HepG2 (cell line): Measurements from ENCODE around the gene TIMELESS. TPM values are rescaled to one million over a fixed set of nuclear protein-coding genes. Genes with fewer than 3 reads are reported as not detected.

Source experiments
- ADNP ChIP-seq: sonication (generic); formaldehyde crosslinking; IDR thresholded peaks from 2 replicates; pipeline ENCODE4 v1.4.0; 2020; ENCODE audit warnings: missing genetic modification reagents
- ARNT ChIP-seq: fragments of 450-650 bp; IDR thresholded peaks from 2 replicates; pipeline ENCODE4 v1.6.1; 2017
- CEBPG ChIP-seq: IDR thresholded peaks from 2 replicates; pipeline ENCODE4 v1.6.1; 2016
- GABPA ChIP-seq, 2 experiments: IDR thresholded peaks; 2 replicates each; pipeline ENCODE4 v1.6.1; 2011 to 2016; ENCODE audit warnings: low read depth in 2 of 2, low read length in 1 of 2, missing biosample characterization in 1 of 2, missing genetic modification characterization in 1 of 2
- GATAD1 ChIP-seq: IDR thresholded peaks from 2 replicates; pipeline ENCODE4 v1.6.1; 2016; ENCODE audit warnings: missing genetic modification reagents, missing compliant biosample characterization
- HNF4G ChIP-seq, 2 experiments: sonication (generic) in 1 of 2; formaldehyde crosslinking in 1 of 2; IDR thresholded peaks; 2 replicates each; pipeline versions ENCODE4 v1.4.0 to v1.6.1; 2011 to 2020; ENCODE audit warnings: borderline replicate concordance in 2 of 2, low read depth in 2 of 2, mild to moderate bottlenecking in 2 of 2, low read length in 1 of 2, missing genetic modification reagents in 1 of 2, moderate library complexity in 1 of 2
- KLF6 ChIP-seq: IDR thresholded peaks from 2 replicates; pipeline ENCODE4 v1.8.0; 2016; ENCODE audit warnings: missing biosample characterization, missing genetic modification reagents
- MBD4 ChIP-seq: IDR thresholded peaks from 2 replicates; pipeline ENCODE4 v1.6.1; 2012; ENCODE audit warnings: low read length, inconsistent platforms, borderline replicate concordance
- MXI1 ChIP-seq: IDR thresholded peaks from 3 replicates; pipeline ENCODE4 v1.6.1; 2012; ENCODE audit warnings: low read depth, low read length, inconsistent platforms, borderline replicate concordance
- NR0B2 ChIP-seq: sonication (generic); formaldehyde crosslinking; IDR thresholded peaks from 2 replicates; pipeline ENCODE4 v1.4.0; 2020; ENCODE audit warnings: mild to moderate bottlenecking, missing genetic modification reagents
- PRDM15 ChIP-seq: sonication (generic); formaldehyde crosslinking; IDR thresholded peaks from 2 replicates; pipeline ENCODE4 v1.4.0; 2020; ENCODE audit warnings: missing genetic modification reagents
- RBM22 ChIP-seq: fragments of 200-400 bp; formaldehyde crosslinking; optimal IDR thresholded peaks from 2 replicates; pipeline ENCODE3; 2017; ENCODE audit warnings: mild to moderate bottlenecking, low read length, moderate library complexity
- RORA ChIP-seq: sonication (generic); formaldehyde crosslinking; IDR thresholded peaks from 2 replicates; pipeline ENCODE4 v1.5.0; 2020; ENCODE audit warnings: mild to moderate bottlenecking, missing genetic modification reagents, moderate library complexity
- TEAD3 ChIP-seq: optimal IDR thresholded peaks from 2 replicates; pipeline ENCODE3; 2016; ENCODE audit warnings: borderline replicate concordance
- THRA ChIP-seq: sonication (generic); formaldehyde crosslinking; IDR thresholded peaks from 2 replicates; pipeline ENCODE4 v1.4.0; 2020; ENCODE audit warnings: missing genetic modification reagents, borderline replicate concordance
- TOPORS ChIP-seq: sonication (generic); formaldehyde crosslinking; IDR thresholded peaks from 2 replicates; pipeline ENCODE4 v1.8.0; 2023; ENCODE audit warnings: mild to moderate bottlenecking, missing genetic modification reagents
- ZNF460 ChIP-seq: sonication (generic); formaldehyde crosslinking; IDR thresholded peaks from 2 replicates; pipeline ENCODE4 v1.5.1; 2020; ENCODE audit warnings: missing genetic modification reagents, mild to moderate bottlenecking, borderline replicate concordance
- ZNF883 ChIP-seq: sonication (generic); formaldehyde crosslinking; IDR thresholded peaks from 2 replicates; pipeline ENCODE4 v1.5.1; 2020; ENCODE audit warnings: mild to moderate bottlenecking, missing genetic modification reagents; ENCODE audit errors: not compliant biosample characterization
- ZSCAN12 ChIP-seq: sonication (generic); formaldehyde crosslinking; IDR thresholded peaks from 2 replicates; pipeline ENCODE4 v1.9.0; 2021; ENCODE audit warnings: mild to moderate bottlenecking, missing genetic modification reagents
- polyA plus RNA-seq, 8 experiments: library from polyadenylated mRNA; depleted of rRNA in 3 of 8; stranded (reverse) in 7 of 8; unstranded in 1 of 8; fragments of >200 nt; fragmentation: Illumina TruSeq in 4 of 8; extraction: Trizol in 4 of 8; gene quantifications; 2 replicates each; pipeline versions ENCODE4 v1.2.1 to v1.2.3, GENCODE V29; 2011 to 2016; ENCODE audit warnings: low read depth in 4 of 8, missing spikeins in 1 of 8, mixed read lengths in 1 of 8; ENCODE audit not compliant: insufficient read depth in 1 of 8
- total RNA-seq, 5 experiments: library from RNA; depleted of rRNA; stranded (reverse); fragments of >200 nt; fragmentation: Illumina TruSeq; extraction: Trizol; gene quantifications; 2 replicates each; pipeline ENCODE4 v1.2.3, GENCODE V29; 2016; ENCODE audit warnings: low read depth in 1 of 5
- TF ChIP-seq, protein P1 (sequence below): sonication (generic); formaldehyde crosslinking; IDR thresholded peaks from 2 replicates; pipeline ENCODE4 v1.5.0; 2020; ENCODE audit warnings: mild to moderate bottlenecking, missing genetic modification reagents
- TF ChIP-seq, protein P2 (sequence below): sonication (generic); formaldehyde crosslinking; IDR thresholded peaks from 2 replicates; pipeline ENCODE4 v1.5.0; 2020; ENCODE audit warnings: missing genetic modification reagents

Gene TIMELESS
- total and polyA plus RNA-seq, 2 of the 13 experiments (the other 11 are each of a cell fraction or from before 2014, with no cell fraction given): 4.0 to 20.3 TPM

DNA sequence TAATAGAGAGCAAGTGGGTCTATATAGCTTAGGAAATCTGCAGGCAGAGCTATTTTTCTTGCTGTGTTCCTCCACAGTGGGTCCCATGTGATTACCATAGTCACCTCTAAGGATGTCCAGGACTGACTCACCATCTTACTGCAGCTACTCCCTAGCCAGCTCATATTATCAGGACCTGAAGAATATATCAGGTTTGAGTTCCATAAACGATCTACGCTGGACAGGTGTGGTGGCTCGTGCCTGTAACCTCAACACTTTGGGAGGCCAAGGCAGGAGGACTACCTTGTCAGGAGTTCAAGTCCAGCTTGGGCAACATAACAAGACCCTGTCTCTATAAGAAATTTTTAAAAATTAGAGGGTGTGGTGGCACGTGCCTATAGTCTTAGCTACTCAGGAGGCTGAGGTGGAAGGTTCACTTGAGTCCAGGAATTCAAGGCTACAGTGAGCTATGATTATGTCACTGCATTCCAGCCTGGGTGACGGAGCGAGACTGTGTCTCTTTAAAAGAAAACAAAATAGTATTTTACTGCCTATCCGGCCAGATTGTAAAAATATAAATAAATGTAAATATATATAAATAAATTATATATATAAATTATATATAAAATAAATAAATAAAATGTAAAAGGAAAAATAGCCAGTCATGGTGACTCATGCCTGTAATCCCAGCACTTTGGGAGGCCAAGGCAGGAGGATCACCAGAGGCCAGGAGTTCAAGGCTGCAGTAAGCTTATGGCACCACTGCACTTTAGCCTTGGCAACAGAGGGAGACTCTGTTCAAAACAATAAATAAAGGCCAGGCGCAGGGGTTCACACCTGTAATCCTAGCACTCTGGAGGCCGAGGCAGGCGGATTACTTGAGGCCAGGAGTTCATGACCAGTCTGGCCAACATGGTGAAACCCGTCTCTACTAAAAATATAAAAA, 12.3 kb upstream of the TIMELESS start (continued):
- no peak for TF ChIP-seq KLF6 (CRISPR knock-in tag)
- peak; percentile 59; the same call in 1 of the 2 replicates for TF ChIP-seq THRA (CRISPR knock-in tag)
- TF ChIP-seq, protein P1, sequence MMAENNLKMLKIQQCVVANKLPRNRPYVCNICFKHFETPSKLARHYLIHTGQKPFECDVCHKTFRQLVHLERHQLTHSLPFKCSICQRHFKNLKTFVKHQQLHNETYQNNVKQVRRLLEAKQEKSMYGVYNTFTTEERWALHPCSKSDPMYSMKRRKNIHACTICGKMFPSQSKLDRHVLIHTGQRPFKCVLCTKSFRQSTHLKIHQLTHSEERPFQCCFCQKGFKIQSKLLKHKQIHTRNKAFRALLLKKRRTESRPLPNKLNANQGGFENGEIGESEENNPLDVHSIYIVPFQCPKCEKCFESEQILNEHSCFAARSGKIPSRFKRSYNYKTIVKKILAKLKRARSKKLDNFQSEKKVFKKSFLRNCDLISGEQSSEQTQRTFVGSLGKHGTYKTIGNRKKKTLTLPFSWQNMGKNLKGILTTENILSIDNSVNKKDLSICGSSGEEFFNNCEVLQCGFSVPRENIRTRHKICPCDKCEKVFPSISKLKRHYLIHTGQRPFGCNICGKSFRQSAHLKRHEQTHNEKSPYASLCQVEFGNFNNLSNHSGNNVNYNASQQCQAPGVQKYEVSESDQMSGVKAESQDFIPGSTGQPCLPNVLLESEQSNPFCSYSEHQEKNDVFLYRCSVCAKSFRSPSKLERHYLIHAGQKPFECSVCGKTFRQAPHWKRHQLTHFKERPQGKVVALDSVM (CRISPR knock-in tag): peak; percentile 97
- no peak for TF ChIP-seq PRDM15 (CRISPR knock-in tag)
- no peak for TF ChIP-seq ZSCAN12 (CRISPR knock-in tag)
- no peak for TF ChIP-seq ZNF883
- TF ChIP-seq MBD4: no peak
- TF ChIP-seq HNF4G (IDR thresholded peaks at IDR 0.05; ENCODE audit: borderline replicate concordance, low read depth, low read length): 0 out of 2 replicates have a peak, but pooled peaks have one; percentile 3
- TF ChIP-seq HNF4G (CRISPR knock-in tag; IDR thresholded peaks at IDR 0.05; ENCODE audit: borderline replicate concordance, low read depth): no peak
- TF ChIP-seq RBM22: no peak
- no peak for TF ChIP-seq ARNT
- no peak for TF ChIP-seq TOPORS (CRISPR knock-in tag)
- no peak for TF ChIP-seq NR0B2 (CRISPR knock-in tag)
- no peak for TF ChIP-seq GABPA (IDR thresholded peaks at IDR 0.05; ENCODE audit: low read depth, low read length)
- TF ChIP-seq GABPA (CRISPR knock-in tag; IDR thresholded peaks at IDR 0.05; ENCODE audit: low read depth): no peak
- TF ChIP-seq, protein P2, sequence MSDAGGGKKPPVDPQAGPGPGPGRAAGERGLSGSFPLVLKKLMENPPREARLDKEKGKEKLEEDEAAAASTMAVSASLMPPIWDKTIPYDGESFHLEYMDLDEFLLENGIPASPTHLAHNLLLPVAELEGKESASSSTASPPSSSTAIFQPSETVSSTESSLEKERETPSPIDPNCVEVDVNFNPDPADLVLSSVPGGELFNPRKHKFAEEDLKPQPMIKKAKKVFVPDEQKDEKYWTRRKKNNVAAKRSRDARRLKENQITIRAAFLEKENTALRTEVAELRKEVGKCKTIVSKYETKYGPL (CRISPR knock-in tag): no peak
- TF ChIP-seq RORA (CRISPR knock-in tag): no peak
- no peak for TF ChIP-seq ZNF460 (CRISPR knock-in tag)
- TF ChIP-seq MXI1: no peak
- TF ChIP-seq GATAD1 (CRISPR knock-in tag): no peak
- peak; percentile 93 for TF ChIP-seq TEAD3 (CRISPR knock-in tag)
- no peak for TF ChIP-seq CEBPG (CRISPR knock-in tag)
- TF ChIP-seq ADNP (CRISPR knock-in tag): 0 out of 2 replicates have a peak, but pooled peaks have one; percentile 29
